HepG2 (cell line): ENCODE data around the gene EGF. TPM values are rescaled to one million over a fixed set of nuclear protein-coding genes. Genes with fewer than 3 reads are reported as not detected.

ENCODE experiments used
- ARNTL ChIP-seq: sonication (generic); formaldehyde crosslinking; IDR thresholded peaks from 2 replicates; pipeline ENCODE4 v1.4.0; 2020; ENCODE audit warnings: mild to moderate bottlenecking, missing genetic modification reagents
- ATF1 ChIP-seq: IDR thresholded peaks from 2 replicates; pipeline ENCODE4 v1.6.1; 2016; ENCODE audit warnings: mild to moderate bottlenecking, control low read depth
- ELF3 ChIP-seq: IDR thresholded peaks from 2 replicates; pipeline ENCODE4 v1.6.1; 2016; ENCODE audit warnings: missing genetic modification reagents, missing compliant biosample characterization
- GABPA ChIP-seq, 2 experiments: IDR thresholded peaks; 2 replicates each; pipeline ENCODE4 v1.6.1; 2011 to 2016; ENCODE audit warnings: low read depth in 2 of 2, low read length in 1 of 2, missing biosample characterization in 1 of 2, missing genetic modification characterization in 1 of 2
- GATA4 ChIP-seq: sonication (generic); IDR thresholded peaks from 2 replicates; pipeline ENCODE4 v1.6.1; 2016; ENCODE audit warnings: antibody characterized with exemption, low read depth, borderline replicate concordance
- GTF2F1 ChIP-seq: fragments of 150-350 bp; IDR thresholded peaks from 2 replicates; pipeline ENCODE4 v1.6.1; 2014; ENCODE audit warnings: low read length
- JUN ChIP-seq: sonication (generic); formaldehyde crosslinking; IDR thresholded peaks from 2 replicates; pipeline ENCODE4 v1.4.0; 2020; ENCODE audit warnings: mild to moderate bottlenecking, missing genetic modification reagents
- MLLT10 ChIP-seq: sonication (generic); formaldehyde crosslinking; IDR thresholded peaks from 2 replicates; pipeline ENCODE4 v1.4.0; 2020; ENCODE audit warnings: missing genetic modification reagents
- NFYC ChIP-seq: IDR thresholded peaks from 2 replicates; pipeline ENCODE4 v1.6.1; 2016; ENCODE audit warnings: missing genetic modification reagents, missing compliant biosample characterization
- SOX6 ChIP-seq, 2 experiments: fragments of 450-650 bp in 1 of 2; sonication (generic) in 1 of 2; formaldehyde crosslinking in 1 of 2; IDR thresholded peaks; 2 replicates each; pipeline versions ENCODE4 v1.4.0 to v1.6.1; 2017 to 2020; ENCODE audit warnings: antibody characterized with exemption in 1 of 2, mild to moderate bottlenecking in 1 of 2, missing genetic modification reagents in 1 of 2
- SRY ChIP-seq: sonication (generic); formaldehyde crosslinking; IDR thresholded peaks from 2 replicates; pipeline ENCODE4 v1.8.0; 2022; ENCODE audit warnings: mild to moderate bottlenecking, missing genetic modification reagents
- TEAD3 ChIP-seq: optimal IDR thresholded peaks from 2 replicates; pipeline ENCODE3; 2016; ENCODE audit warnings: borderline replicate concordance
- ZNF572 ChIP-seq: sonication (generic); formaldehyde crosslinking; IDR thresholded peaks from 2 replicates; pipeline ENCODE4 v1.5.1; 2020; ENCODE audit warnings: mild to moderate bottlenecking, missing genetic modification reagents
- ZNF782 ChIP-seq: sonication (generic); formaldehyde crosslinking; IDR thresholded peaks from 2 replicates; pipeline ENCODE4 v1.4.0; 2020; ENCODE audit warnings: missing genetic modification reagents, mild to moderate bottlenecking, borderline replicate concordance
- polyA plus RNA-seq, 8 experiments: library from polyadenylated mRNA; depleted of rRNA in 3 of 8; stranded (reverse) in 7 of 8; unstranded in 1 of 8; fragments of >200 nt; fragmentation: Illumina TruSeq in 4 of 8; extraction: Trizol in 4 of 8; gene quantifications; 2 replicates each; pipeline versions ENCODE4 v1.2.1 to v1.2.3, GENCODE V29; 2011 to 2016; ENCODE audit warnings: low read depth in 4 of 8, missing spikeins in 1 of 8, mixed read lengths in 1 of 8; ENCODE audit not compliant: insufficient read depth in 1 of 8
- total RNA-seq, 5 experiments: library from RNA; depleted of rRNA; stranded (reverse); fragments of >200 nt; fragmentation: Illumina TruSeq; extraction: Trizol; gene quantifications; 2 replicates each; pipeline ENCODE4 v1.2.3, GENCODE V29; 2016; ENCODE audit warnings: low read depth in 1 of 5
- TF ChIP-seq, protein P1 (sequence below): sonication (generic); formaldehyde crosslinking; IDR thresholded peaks from 2 replicates; pipeline ENCODE4 v1.5.1; 2020; ENCODE audit warnings: missing genetic modification reagents, mild to moderate bottlenecking, borderline replicate concordance
- TF ChIP-seq, protein P2 (sequence below), 2 experiments: IDR thresholded peaks; 2 replicates each; pipeline ENCODE4 v1.6.1; 2011 to 2012; ENCODE audit warnings: low read length in 2 of 2, borderline replicate concordance in 1 of 2, low read depth in 1 of 2, mild to moderate bottlenecking in 1 of 2, moderate library complexity in 1 of 2
- TF ChIP-seq, protein P3 (sequence below): sonication (generic); formaldehyde crosslinking; IDR thresholded peaks from 2 replicates; pipeline ENCODE4 v1.4.0; 2020; ENCODE audit warnings: mild to moderate bottlenecking, missing genetic modification reagents
- TF ChIP-seq, protein P4 (sequence below): sonication (generic); formaldehyde crosslinking; IDR thresholded peaks from 2 replicates; pipeline ENCODE4 v1.5.1; 2020; ENCODE audit warnings: mild to moderate bottlenecking, missing genetic modification reagents, borderline replicate concordance

EGF gene
- total and polyA plus RNA-seq, 2 of the 13 experiments (the other 11 are each of a cell fraction or from before 2014, with no cell fraction given) = 0.07 to 0.08 TPM

DNA sequence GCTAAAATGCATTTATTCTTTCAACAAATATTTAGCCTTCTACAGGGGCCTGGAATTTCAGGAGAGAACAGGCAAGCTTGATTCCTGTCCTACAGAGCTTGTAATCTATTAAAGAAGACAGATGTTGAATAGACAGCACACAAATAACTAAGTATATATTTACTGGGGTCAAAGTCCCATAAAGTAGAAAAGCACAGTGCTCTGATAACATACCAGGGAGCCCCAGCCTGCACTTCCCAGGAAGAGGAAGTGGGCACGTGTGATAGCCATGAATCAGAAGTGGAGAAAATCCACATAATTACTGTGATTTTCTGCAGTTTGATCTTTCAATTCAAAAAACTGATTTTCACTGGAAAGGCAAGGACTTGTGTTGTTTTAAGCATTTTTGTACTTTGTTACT is 129.1 kb downstream of the EGF start (continued):
- TF ChIP-seq, protein P1, sequence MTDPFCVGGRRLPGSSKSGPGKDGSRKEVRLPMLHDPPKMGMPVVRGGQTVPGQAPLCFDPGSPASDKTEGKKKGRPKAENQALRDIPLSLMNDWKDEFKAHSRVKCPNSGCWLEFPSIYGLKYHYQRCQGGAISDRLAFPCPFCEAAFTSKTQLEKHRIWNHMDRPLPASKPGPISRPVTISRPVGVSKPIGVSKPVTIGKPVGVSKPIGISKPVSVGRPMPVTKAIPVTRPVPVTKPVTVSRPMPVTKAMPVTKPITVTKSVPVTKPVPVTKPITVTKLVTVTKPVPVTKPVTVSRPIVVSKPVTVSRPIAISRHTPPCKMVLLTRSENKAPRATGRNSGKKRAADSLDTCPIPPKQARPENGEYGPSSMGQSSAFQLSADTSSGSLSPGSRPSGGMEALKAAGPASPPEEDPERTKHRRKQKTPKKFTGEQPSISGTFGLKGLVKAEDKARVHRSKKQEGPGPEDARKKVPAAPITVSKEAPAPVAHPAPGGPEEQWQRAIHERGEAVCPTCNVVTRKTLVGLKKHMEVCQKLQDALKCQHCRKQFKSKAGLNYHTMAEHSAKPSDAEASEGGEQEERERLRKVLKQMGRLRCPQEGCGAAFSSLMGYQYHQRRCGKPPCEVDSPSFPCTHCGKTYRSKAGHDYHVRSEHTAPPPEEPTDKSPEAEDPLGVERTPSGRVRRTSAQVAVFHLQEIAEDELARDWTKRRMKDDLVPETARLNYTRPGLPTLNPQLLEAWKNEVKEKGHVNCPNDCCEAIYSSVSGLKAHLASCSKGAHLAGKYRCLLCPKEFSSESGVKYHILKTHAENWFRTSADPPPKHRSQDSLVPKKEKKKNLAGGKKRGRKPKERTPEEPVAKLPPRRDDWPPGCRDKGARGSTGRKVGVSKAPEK = no peak
- peak; percentile 51; the same call in 1 of the 2 replicates for TF ChIP-seq ELF3 (CRISPR knock-in tag)
- no peak for TF ChIP-seq GABPA (IDR thresholded peaks at IDR 0.05; ENCODE audit: low read depth, low read length)
- TF ChIP-seq GABPA (CRISPR knock-in tag; IDR thresholded peaks at IDR 0.05; ENCODE audit: low read depth) = peak; percentile 38; the same call in 1 of the 2 replicates
- TF ChIP-seq, protein P2, sequence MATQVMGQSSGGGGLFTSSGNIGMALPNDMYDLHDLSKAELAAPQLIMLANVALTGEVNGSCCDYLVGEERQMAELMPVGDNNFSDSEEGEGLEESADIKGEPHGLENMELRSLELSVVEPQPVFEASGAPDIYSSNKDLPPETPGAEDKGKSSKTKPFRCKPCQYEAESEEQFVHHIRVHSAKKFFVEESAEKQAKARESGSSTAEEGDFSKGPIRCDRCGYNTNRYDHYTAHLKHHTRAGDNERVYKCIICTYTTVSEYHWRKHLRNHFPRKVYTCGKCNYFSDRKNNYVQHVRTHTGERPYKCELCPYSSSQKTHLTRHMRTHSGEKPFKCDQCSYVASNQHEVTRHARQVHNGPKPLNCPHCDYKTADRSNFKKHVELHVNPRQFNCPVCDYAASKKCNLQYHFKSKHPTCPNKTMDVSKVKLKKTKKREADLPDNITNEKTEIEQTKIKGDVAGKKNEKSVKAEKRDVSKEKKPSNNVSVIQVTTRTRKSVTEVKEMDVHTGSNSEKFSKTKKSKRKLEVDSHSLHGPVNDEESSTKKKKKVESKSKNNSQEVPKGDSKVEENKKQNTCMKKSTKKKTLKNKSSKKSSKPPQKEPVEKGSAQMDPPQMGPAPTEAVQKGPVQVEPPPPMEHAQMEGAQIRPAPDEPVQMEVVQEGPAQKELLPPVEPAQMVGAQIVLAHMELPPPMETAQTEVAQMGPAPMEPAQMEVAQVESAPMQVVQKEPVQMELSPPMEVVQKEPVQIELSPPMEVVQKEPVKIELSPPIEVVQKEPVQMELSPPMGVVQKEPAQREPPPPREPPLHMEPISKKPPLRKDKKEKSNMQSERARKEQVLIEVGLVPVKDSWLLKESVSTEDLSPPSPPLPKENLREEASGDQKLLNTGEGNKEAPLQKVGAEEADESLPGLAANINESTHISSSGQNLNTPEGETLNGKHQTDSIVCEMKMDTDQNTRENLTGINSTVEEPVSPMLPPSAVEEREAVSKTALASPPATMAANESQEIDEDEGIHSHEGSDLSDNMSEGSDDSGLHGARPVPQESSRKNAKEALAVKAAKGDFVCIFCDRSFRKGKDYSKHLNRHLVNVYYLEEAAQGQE (IDR thresholded peaks at IDR 0.05; ENCODE audit: borderline replicate concordance in 1 of 2, low read depth in 1 of 2, low read length in 2 of 2) = no peak
- no peak for TF ChIP-seq MLLT10 (CRISPR knock-in tag)
- no peak for TF ChIP-seq NFYC (CRISPR knock-in tag)
- no peak for TF ChIP-seq JUN
- TF ChIP-seq ATF1 (CRISPR knock-in tag) = no peak
- TF ChIP-seq GTF2F1 = no peak
- no peak for TF ChIP-seq SRY
- TF ChIP-seq ZNF782 (CRISPR knock-in tag) = no peak
- no peak for TF ChIP-seq SOX6 (IDR thresholded peaks at IDR 0.05)
- peak; percentile 21; the same call in 1 of the 2 replicates for TF ChIP-seq SOX6 (CRISPR knock-in tag; IDR thresholded peaks at IDR 0.05)
- TF ChIP-seq, protein P3, sequence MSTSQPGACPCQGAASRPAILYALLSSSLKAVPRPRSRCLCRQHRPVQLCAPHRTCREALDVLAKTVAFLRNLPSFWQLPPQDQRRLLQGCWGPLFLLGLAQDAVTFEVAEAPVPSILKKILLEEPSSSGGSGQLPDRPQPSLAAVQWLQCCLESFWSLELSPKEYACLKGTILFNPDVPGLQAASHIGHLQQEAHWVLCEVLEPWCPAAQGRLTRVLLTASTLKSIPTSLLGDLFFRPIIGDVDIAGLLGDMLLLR (CRISPR knock-in tag) = no peak
- TF ChIP-seq, protein P4, sequence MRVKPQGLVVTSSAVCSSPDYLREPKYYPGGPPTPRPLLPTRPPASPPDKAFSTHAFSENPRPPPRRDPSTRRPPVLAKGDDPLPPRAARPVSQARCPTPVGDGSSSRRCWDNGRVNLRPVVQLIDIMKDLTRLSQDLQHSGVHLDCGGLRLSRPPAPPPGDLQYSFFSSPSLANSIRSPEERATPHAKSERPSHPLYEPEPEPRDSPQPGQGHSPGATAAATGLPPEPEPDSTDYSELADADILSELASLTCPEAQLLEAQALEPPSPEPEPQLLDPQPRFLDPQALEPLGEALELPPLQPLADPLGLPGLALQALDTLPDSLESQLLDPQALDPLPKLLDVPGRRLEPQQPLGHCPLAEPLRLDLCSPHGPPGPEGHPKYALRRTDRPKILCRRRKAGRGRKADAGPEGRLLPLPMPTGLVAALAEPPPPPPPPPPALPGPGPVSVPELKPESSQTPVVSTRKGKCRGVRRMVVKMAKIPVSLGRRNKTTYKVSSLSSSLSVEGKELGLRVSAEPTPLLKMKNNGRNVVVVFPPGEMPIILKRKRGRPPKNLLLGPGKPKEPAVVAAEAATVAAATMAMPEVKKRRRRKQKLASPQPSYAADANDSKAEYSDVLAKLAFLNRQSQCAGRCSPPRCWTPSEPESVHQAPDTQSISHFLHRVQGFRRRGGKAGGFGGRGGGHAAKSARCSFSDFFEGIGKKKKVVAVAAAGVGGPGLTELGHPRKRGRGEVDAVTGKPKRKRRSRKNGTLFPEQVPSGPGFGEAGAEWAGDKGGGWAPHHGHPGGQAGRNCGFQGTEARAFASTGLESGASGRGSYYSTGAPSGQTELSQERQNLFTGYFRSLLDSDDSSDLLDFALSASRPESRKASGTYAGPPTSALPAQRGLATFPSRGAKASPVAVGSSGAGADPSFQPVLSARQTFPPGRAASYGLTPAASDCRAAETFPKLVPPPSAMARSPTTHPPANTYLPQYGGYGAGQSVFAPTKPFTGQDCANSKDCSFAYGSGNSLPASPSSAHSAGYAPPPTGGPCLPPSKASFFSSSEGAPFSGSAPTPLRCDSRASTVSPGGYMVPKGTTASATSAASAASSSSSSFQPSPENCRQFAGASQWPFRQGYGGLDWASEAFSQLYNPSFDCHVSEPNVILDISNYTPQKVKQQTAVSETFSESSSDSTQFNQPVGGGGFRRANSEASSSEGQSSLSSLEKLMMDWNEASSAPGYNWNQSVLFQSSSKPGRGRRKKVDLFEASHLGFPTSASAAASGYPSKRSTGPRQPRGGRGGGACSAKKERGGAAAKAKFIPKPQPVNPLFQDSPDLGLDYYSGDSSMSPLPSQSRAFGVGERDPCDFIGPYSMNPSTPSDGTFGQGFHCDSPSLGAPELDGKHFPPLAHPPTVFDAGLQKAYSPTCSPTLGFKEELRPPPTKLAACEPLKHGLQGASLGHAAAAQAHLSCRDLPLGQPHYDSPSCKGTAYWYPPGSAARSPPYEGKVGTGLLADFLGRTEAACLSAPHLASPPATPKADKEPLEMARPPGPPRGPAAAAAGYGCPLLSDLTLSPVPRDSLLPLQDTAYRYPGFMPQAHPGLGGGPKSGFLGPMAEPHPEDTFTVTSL (CRISPR knock-in tag) = 0 out of 2 replicates have a peak, but pooled peaks have one; percentile 31
- peak; percentile 90 for TF ChIP-seq TEAD3 (CRISPR knock-in tag)
- TF ChIP-seq ARNTL (CRISPR knock-in tag) = peak; percentile 57; the same call in 1 of the 2 replicates
- TF ChIP-seq ZNF572 = no peak
- peak; percentile 21; the same call in 1 of the 2 replicates for TF ChIP-seq GATA4
